22Rv1 (cell line): Measurements from ENCODE around the gene MMRN1.

ENCODE experiments used
- CTCF ChIP-seq: fragments of 450-650 bp; IDR thresholded peaks from 2 replicates; pipeline ENCODE4 v1.5.1; 2017; ENCODE audit warnings: mild to moderate bottlenecking
- ZFX ChIP-seq: fragments of 450-650 bp; IDR thresholded peaks from 2 replicates; pipeline ENCODE4 v1.6.1; 2017; ENCODE audit warnings: antibody characterized with exemption, borderline replicate concordance

- TF ChIP-seq CTCF, result no peak
- no peak for TF ChIP-seq ZFX
Measured at GRCh38 chr4:89898304-89898716, 3.7 kb downstream of the MMRN1 start.
